HFFc6 (cell line): ENCODE results near the gene MIOX. TPM values are rescaled to one million over a fixed set of nuclear protein-coding genes. Genes with fewer than 3 reads are reported as not detected.

Source experiments
- DNase-seq: peaks from one replicate; pipeline ENCODE4 v3.0.0-alpha.2; 2018
- H3K27ac Mint-ChIP-seq: 2 replicates; pipeline ENCODE4 v1.8.0; 2020; ENCODE audit warnings: mild to moderate bottlenecking, mixed read lengths
- H3K27me3 Mint-ChIP-seq: 2 replicates; pipeline ENCODE4 v1.8.0; 2021; ENCODE audit warnings: mild to moderate bottlenecking, moderate library complexity, mixed read lengths; ENCODE audit not compliant: insufficient read depth
- H3K36me3 Mint-ChIP-seq: 2 replicates; pipeline ENCODE4 v1.8.0; 2021; ENCODE audit warnings: low read depth, mixed read lengths
- H3K4me1 Mint-ChIP-seq: 2 replicates; pipeline ENCODE4 v1.8.0; 2020; ENCODE audit warnings: low read depth, mixed read lengths
- H3K4me3 Mint-ChIP-seq: 2 replicates; pipeline ENCODE4 v1.8.0; 2020; ENCODE audit warnings: mild to moderate bottlenecking, moderate library complexity, mixed read lengths
- H3K9me3 Mint-ChIP-seq: 2 replicates; pipeline ENCODE4 v1.8.0; 2020; ENCODE audit warnings: mild to moderate bottlenecking, mixed read lengths
- total RNA-seq, 6 experiments: library from RNA; stranded (reverse); fragmentation: NEBNext Ultra II Directional; extraction: Animal tissue kit (Norgen Biotek cat#: 25700); gene quantifications; 2 replicates in 1 of 6; 3 replicates in 5 of 6; pipeline ENCODE4 v1.2.3, GENCODE V29; 2021
- TF ChIP-seq, protein P1 (sequence below): fragments of 200-600 bp; sonication (generic); IDR thresholded peaks from 2 replicates; pipeline ENCODE4 v1.5.0; 2021; ENCODE audit warnings: antibody characterized with exemption, mild to moderate bottlenecking

The MIOX gene
- total RNA-seq, 6 experiments from 2014 or later, result not detected

DNA sequence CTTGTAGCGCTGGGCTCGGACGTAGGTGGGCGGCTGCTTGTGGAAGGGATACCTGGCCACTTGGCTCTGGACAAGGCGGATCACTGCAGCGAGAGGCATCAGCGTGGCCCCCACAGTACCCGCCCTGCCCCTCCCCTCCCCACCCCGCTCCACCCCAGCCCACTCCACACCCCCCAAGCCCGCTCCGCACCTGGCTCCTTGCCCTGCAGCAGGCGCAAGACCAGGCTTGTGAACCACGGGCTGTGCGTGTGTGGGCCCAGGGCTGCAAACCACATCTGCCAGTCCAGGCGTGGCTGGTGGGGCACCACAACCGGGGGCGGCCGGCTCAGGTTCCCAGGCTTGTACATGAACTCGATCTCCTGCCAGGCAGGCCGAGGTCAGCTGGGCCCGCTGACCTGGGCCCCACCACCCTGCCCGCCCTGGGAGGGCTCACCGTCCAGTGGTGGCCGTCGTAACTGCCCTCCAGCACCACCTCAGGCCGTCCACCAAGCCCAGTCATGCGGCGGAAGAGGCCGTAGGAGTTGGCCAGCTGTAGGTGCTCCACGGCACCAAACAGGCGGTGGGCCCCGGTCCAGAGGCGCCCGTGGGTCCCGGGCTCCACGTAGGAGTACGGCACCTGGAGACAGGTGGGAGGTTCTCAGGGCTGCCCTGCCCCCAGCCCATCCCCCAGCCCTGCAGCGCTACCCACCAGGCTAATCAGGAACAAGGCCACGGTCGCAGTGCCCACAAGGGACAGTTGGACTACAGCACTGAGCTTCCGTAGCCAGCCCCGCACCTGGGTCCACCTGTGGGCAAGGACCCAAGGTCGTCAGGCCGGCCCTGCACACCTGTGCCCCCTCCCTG, 17.9 kb downstream of the MIOX start:
- no peak for DNase-seq
- Mint-ChIP-seq H3K4me3 (no peak overlapping the region), H3K27ac (no peak overlapping the region), H3K9me3 (no peaks in the 10 kb centered on the region), H3K27me3 (no peaks in the 10 kb centered on the region), H3K4me1 (peaks cover 9% of the 10 kb centered on the region), H3K36me3 (no peaks in the 10 kb centered on the region)
- TF ChIP-seq, protein P1, sequence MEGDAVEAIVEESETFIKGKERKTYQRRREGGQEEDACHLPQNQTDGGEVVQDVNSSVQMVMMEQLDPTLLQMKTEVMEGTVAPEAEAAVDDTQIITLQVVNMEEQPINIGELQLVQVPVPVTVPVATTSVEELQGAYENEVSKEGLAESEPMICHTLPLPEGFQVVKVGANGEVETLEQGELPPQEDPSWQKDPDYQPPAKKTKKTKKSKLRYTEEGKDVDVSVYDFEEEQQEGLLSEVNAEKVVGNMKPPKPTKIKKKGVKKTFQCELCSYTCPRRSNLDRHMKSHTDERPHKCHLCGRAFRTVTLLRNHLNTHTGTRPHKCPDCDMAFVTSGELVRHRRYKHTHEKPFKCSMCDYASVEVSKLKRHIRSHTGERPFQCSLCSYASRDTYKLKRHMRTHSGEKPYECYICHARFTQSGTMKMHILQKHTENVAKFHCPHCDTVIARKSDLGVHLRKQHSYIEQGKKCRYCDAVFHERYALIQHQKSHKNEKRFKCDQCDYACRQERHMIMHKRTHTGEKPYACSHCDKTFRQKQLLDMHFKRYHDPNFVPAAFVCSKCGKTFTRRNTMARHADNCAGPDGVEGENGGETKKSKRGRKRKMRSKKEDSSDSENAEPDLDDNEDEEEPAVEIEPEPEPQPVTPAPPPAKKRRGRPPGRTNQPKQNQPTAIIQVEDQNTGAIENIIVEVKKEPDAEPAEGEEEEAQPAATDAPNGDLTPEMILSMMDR, result no peak

DNA sequence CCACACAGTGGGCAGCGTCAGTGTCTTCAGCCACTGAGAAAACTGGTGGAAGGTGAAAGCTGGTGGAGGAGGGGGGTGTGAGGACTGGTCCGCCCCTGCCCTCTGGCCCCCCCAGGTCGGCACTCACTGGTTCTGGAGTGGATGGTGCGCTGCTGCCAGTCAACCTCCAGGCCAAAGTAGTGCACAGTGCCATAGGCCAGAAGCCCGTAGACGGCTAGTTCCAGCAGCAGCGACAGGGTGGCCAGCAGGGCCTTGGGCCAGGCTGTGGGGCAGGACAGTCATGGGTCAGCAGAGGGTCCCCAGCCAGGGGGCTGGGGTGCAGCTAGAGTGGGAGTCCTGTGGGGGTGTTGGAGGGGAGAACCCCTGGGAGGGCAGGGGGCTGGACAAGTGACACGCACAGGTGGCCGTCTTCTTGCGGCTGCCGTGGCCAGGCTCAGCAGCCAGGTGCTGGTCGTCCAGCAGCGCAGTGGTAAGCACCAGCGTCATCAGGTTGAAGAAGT, 18.7 kb downstream of the MIOX start:
- TF ChIP-seq, protein P1, result no peak
- H3K9me3 Mint-ChIP-seq, result no peaks in the 10 kb centered on the region
- no peaks in the 10 kb centered on the region for H3K36me3 Mint-ChIP-seq
- DNase-seq, result no peak
- H3K4me3 Mint-ChIP-seq, result no peak overlapping the region
- H3K4me1 Mint-ChIP-seq, result peaks cover 12% of the 10 kb centered on the region
- no peaks in the 10 kb centered on the region for H3K27me3 Mint-ChIP-seq
- H3K27ac Mint-ChIP-seq, result no peak overlapping the region

DNA sequence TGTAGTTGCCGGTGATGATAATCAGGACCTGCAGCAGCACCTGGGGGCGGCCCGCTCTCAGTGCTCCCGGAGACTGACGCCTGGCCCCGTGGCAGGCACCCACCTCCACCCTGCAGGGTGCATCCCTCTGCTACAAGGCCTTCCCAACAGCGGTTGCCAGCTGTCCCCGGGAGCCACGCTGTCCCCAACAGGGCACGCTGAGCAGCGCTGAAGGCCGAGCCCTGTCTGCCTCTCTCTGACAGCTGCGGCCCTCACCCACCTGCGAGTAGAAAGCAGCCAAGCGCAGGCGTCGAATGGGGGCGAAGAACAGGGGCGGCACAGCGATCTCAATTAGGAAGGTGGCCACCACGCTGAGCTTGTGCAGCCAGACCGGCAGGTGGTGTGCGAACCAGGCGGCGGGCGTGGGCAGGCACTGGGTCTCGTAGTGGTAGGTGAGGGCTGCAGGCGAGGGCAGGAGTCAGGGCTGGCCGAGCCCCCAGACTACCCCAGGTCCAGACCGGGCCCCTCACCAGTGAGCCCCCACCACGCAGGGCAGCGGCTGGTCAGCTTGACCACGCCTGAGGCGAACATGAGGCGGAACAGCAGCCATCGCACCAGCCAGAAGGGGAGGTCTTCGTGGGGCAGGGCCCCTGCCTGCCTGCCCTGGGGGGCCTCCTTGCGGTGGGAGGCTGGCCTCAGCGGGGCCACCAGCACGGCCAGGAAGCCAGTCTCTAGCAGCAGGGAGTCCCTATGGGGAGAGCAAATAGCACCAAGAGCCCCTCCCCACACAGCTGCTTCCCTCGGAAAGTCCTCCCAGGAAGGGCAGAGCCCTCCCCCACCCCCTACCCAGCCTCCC, 19.3 kb downstream of the MIOX start:
- no peaks in the 10 kb centered on the region for H3K36me3 Mint-ChIP-seq
- no peaks in the 10 kb centered on the region for H3K27me3 Mint-ChIP-seq
- no peak overlapping the region for H3K27ac Mint-ChIP-seq
- H3K4me3 Mint-ChIP-seq, result peak overlapping the region; percentile 95
- TF ChIP-seq, protein P1, result no peak
- no peak for DNase-seq
- H3K9me3 Mint-ChIP-seq, result no peaks in the 10 kb centered on the region
- peaks cover 12% of the 10 kb centered on the region for H3K4me1 Mint-ChIP-seq

DNA sequence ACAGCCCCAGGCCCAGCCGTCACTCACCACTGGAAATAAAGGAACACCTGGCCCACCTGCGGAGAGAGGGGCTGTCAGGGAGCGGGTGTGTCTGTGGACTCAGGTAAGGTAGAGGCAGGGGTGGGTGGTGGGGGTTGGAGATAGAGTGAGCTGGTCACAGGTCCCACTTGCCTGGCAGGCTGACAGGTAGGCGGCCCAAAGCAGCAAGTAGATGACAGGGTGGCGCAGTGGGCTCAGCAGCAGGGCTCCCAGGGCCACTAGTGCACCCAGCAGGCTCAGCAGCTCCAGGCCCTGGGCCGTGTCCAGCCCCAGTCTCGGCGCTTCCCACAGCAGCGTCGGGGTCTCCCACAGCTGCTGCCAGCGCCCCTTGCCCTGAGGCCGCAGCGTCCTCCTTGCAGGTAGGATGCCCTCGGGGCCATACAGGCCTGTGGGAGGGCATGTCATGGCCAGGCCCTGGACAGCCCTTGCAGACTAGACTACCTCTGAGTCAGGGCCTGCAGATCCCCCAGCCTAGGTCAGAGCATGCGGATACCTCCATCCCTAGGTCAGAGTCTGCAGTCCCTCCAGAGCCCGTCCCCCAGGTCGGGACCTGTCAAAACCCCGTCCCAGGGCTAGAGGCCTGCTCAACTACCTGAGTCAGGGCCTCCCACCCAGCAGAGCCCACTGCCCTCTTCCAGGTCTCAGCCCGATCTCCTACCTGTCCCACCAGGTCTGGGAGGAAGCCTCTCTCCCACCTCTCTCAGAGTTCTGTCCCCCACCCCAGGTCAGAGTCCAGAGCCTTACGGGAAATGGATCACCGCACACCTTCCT, 20.2 kb downstream of the MIOX start:
- Mint-ChIP-seq H3K4me1 (peaks cover 12% of the 10 kb centered on the region), H3K36me3 (no peaks in the 10 kb centered on the region), H3K27ac (peak overlapping the region; percentile 82), H3K27me3 (no peaks in the 10 kb centered on the region), H3K4me3 (peak overlapping the region; percentile 95), H3K9me3 (no peaks in the 10 kb centered on the region)
- DNase-seq, result no peak
- TF ChIP-seq, protein P1, result no peak

DNA sequence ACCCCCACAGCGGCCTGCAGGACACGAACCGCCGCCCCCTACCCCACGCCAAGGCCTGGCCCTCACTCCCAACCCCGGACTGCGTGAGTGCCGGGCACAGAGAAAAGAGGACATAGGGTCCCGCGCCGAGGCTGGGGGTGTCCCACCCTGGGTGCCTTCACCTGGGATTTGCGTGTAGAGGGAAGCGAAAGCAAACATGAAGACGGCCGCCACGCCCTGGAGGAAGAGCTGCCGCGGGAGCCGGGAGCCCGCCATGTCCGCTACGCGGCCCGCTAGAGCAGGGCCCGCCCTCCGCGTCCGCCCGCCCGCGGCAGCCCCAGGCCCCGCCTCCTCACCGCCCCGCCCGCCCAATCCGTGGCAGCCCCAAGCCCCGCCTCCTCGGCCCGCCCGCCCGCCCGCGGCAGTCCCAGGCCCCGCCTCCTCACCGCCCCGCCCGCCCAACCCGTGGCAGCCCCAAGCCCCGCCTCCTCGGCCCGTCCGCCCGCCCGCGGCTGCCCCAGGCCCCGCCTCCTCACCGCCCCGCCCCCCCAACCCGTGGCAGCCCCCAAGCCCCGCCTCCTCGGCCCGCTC, 20.8 kb downstream of the MIOX start, which contains the start of gene LMF2:
Gene LMF2 (minus strand): TSS at position 282 of the 570 bp plus-strand sequence. CDS start 27 bp downstream, at position 255.
- H3K9me3 Mint-ChIP-seq, result no peaks in the 10 kb centered on the region
- peak within 1 kb of the TSS; percentile 83 for H3K27ac Mint-ChIP-seq
- H3K4me1 Mint-ChIP-seq, result peaks cover 12% of the 10 kb centered on the region
- H3K36me3 Mint-ChIP-seq, result no peaks in the 10 kb centered on the region
- peak; percentile 72 for DNase-seq
- H3K27me3 Mint-ChIP-seq, result no peaks in the 10 kb centered on the region
- peak within 1 kb of the TSS; percentile 95 for H3K4me3 Mint-ChIP-seq
- TF ChIP-seq, protein P1, result no peak
